ENCODE results near the gene CRYBB2.

GRCh38 chr22:25186140-25186539, 33.3 kb upstream of the CRYBB2 start:
- TF ChIP-seq CTCF (IDR thresholded peaks at IDR 0.05) = no peak
- no peak for TF ChIP-seq EP300 (IDR thresholded peaks at IDR 0.05)
- TF ChIP-seq POLR2A (IDR thresholded peaks at IDR 0.05) = no peak

Measured in tibial nerve (tissue), 4 donors.